ENCODE results near the gene GSTM2.
"Not testable (repeated sequence)": the region's sequence is repeated elsewhere in the genome, so short reads cannot be mapped to it uniquely, and the experiment has no call there.

Gene GSTM2

DNA sequence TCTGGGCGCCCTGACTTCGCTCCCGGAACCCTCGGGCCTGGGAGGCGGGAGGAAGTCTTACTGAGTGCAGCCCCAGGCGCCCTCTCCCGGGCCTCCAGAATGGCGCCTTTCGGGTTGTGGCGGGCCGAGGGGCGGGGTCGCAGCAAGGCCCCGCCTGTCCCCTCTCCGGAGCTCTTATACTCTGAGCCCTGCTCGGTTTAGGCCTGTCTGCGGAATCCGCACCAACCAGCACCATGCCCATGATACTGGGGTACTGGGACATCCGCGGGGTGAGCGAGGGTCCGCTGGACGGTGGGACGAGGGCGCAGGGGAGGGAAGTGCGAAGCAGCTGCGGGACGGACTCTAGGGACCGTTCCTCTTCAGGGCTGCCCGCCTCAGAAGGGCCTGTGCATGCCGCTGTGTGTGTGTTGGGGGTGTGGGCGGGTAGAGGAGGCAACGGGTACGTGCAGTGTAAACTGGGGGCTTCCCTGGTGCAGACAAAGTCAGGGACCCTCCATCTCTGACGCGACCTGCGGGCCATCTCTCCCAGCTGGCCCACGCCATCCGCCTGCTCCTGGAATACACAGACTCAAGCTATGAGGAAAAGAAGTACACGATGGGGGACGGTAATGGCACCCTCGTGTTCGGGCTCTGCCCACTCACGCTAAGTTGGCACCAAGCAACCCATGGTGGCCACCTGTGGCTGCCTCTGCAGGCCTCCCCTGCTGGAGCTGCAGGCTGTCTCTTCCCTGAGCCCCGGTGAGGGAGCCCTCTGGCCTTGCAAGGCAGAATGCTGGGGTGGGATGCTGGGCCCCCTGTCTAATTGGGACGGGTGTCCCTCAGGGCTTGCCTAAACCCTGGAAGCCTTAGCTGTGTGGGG is 20.0 kb downstream of the GSTM2 start, which contains the start of gene GSTM1:
GSTM1 (plus strand) TSS at position 177 of the 859 bp plus-strand sequence; CDS start at position 234, 57 bp downstream.
- Mint-ChIP-seq H3K4me3 (no peak within 1 kb of the TSS), H3K27ac (no peak within 1 kb of the TSS), H3K27me3 (no peaks in the 10 kb centered on the region), H3K9me3 (no peaks in the 10 kb centered on the region), H3K4me1 (ENCODE audit: low read depth in 2 of 2) (no peaks in the 10 kb centered on the region), H3K36me3 (ENCODE audit: insufficient read depth) (no peaks in the 10 kb centered on the region)
- no peak for DNase-seq
- ATAC-seq (replicated peaks), result no peak

DNA sequence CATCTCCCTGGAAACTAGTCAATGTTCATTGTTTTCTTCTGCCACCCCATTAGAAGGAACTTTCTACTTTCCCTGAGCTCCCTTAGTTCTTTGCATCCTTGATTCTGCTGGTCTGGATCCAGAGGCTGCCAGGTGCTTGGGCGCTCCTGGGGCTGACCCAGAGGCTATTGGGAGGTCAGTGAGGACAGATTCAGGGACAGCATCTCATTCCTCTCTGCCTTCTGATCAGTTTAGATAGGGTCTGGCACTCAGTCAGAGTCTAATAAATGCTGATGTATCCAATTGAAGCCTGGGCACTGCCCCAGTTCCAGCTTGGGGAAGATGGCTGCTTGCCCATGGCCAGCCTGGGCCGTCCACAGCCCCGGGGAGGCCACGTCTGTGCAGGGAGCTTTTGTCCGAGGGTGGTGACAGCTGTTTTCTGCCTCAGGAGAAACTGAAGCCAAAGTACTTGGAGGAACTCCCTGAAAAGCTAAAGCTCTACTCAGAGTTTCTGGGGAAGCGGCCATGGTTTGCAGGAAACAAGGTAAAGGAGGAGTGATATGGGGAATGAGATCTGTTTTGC is 22.1 kb downstream of the GSTM2 start:
- Mint-ChIP-seq H3K4me3 (no peak overlapping the region), H3K27me3 (no peaks in the 10 kb centered on the region), H3K27ac (no peak overlapping the region), H3K36me3 (ENCODE audit: insufficient read depth) (no peaks in the 10 kb centered on the region), H3K4me1 (ENCODE audit: low read depth in 2 of 2) (no peaks in the 10 kb centered on the region), H3K9me3 (no peaks in the 10 kb centered on the region)
- DNase-seq, result no peak
- no peak for ATAC-seq (replicated peaks)

DNA sequence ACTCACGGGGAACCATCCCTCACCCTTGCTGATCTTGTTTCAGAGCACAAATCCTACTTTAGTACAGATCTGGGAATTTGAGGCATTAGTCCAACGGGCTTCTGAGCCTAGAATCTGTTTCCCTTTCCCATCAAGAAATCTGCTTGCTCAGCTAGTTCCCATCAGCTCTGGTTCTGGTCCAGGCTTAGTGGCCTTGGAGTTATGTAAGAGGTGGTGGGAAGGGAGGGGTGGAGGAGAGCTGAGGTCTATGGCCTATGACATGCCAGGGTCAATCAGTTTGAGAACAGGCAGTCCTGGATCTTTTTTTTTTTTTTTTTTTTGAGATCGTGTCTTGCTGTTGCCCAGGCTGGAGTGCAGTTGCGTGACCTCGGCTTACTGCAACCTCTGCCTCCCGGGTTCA is 23.9 kb downstream of the GSTM2 start:
- no peaks in the 10 kb centered on the region for H3K27me3 Mint-ChIP-seq
- no peaks in the 10 kb centered on the region for H3K36me3 Mint-ChIP-seq (ENCODE audit: insufficient read depth)
- H3K27ac Mint-ChIP-seq, result no peak overlapping the region
- H3K4me1 Mint-ChIP-seq (ENCODE audit: low read depth in 2 of 2), result no peaks in the 10 kb centered on the region
- no peak for ATAC-seq (replicated peaks)
- H3K4me3 Mint-ChIP-seq, result no peak overlapping the region
- no peak for DNase-seq
- H3K9me3 Mint-ChIP-seq, result no peaks in the 10 kb centered on the region

DNA sequence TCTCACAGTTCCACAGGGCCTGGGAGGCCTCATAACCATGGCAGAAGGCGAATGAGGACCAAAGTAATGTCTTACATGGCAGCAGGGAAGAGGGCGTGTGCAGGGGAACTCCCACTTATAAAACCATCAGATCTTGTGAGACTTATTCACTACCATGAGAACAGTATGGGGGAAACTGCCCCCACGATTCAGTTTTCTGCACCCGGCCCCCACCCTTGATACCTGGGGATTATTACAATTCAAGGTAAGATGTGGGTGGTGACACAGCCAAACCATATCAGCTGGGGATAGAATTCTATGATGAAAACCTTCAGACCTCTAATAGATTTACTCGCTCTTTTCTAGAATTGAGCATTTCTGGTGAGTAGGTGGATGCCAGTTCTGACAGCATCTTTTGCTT is 26.5 kb downstream of the GSTM2 start:
- H3K4me1 Mint-ChIP-seq (ENCODE audit: low read depth in 2 of 2); DNase-seq; H3K4me3 Mint-ChIP-seq; H3K36me3 Mint-ChIP-seq (ENCODE audit: insufficient read depth); H3K27me3 Mint-ChIP-seq; H3K27ac Mint-ChIP-seq; H3K9me3 Mint-ChIP-seq; ATAC-seq (replicated peaks): not testable (repeated sequence)

DNA sequence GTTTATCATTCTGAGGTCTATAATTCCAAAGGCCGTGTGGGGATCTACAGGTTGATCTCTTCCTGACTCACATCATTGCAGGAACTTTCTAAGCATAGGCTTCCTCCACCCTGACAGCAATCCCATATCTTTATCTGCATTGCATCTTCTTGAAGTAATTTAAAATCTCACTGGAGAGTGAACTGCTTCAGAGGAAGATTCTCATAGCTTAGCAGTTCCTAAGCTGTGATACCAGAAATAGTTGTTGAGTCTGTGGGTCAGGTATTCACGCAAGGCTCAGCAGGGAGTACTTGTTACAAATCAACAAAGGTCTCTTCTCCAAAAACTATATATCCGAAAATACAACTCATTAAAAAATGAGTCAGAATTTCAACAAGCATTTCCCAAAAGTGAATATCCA is 27.3 kb downstream of the GSTM2 start:
- not testable (repeated sequence) for ATAC-seq (replicated peaks); H3K27me3 Mint-ChIP-seq; DNase-seq; H3K36me3 Mint-ChIP-seq (ENCODE audit: insufficient read depth); H3K4me3 Mint-ChIP-seq; H3K9me3 Mint-ChIP-seq; H3K4me1 Mint-ChIP-seq (ENCODE audit: low read depth in 2 of 2); H3K27ac Mint-ChIP-seq

DNA sequence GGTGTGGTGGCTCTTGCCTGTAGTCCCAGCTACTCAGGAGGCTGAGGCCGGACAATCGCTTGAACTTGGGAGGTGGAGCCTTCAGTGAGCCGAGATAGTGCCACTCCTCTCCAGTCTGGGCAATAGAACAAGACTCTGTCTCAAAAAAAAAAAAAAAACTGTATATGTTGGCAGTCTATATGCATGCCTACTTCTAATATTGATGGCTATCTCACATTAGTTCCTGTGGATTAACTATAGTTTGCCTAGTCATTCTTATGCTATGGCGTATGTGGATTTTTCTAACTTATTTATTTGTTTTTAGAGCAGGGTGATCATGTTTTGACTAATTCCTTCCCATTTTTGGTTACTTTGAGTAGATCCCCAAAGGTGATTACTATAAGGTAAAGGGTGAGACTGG is 29.2 kb downstream of the GSTM2 start:
- no peak for ATAC-seq (replicated peaks)
- DNase-seq, result no peak
- H3K4me1 Mint-ChIP-seq (ENCODE audit: low read depth in 2 of 2), result no peaks in the 10 kb centered on the region
- no peak overlapping the region for H3K4me3 Mint-ChIP-seq
- H3K36me3 Mint-ChIP-seq (ENCODE audit: insufficient read depth), result no peaks in the 10 kb centered on the region
- H3K27me3 Mint-ChIP-seq, result no peaks in the 10 kb centered on the region
- H3K9me3 Mint-ChIP-seq, result no peaks in the 10 kb centered on the region
- no peak overlapping the region for H3K27ac Mint-ChIP-seq

DNA sequence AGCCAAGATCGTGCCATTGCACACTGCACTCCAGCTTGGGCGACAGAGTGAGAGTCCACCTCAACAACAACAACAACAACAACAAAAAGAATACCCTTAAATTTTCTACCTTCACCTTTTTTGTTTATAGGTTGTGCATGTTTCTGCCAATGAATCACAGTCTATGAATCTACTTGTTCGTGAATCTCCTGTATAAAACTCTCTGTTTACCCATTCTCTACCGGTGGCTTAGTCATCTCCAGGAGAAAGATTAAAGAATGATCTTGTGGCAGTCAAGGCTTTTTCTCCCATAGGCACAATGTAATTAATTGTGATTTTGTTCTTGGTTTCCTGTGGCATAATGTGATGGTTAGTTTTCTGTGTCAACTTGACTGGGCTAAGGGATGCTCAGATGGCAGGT is 30.0 kb downstream of the GSTM2 start:
- DNase-seq; H3K27me3 Mint-ChIP-seq; H3K4me3 Mint-ChIP-seq; H3K4me1 Mint-ChIP-seq (ENCODE audit: low read depth in 2 of 2); ATAC-seq (replicated peaks); H3K27ac Mint-ChIP-seq; H3K36me3 Mint-ChIP-seq (ENCODE audit: insufficient read depth); H3K9me3 Mint-ChIP-seq: not testable (repeated sequence)

DNA sequence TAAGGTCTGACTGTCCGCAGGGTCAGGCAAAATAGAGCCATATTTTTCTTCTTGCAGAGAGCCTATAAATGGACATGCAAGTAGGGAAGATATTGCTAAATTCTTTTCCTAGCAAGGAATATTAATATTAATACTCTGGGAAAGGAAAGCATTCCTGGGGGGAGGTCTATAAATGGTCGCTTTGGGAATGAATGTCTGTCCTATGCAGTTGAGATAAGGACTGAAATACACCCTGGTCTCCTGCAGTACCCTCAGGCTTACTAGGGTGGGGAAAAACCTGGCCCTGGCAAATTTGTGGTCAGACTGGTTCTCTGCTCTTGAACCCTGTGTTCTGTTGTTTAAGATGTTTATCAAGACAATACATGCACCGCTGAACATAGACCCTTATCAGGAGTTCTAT is 35.1 kb downstream of the GSTM2 start:
- not testable (repeated sequence) for DNase-seq; H3K27ac Mint-ChIP-seq; H3K36me3 Mint-ChIP-seq (ENCODE audit: insufficient read depth); H3K4me1 Mint-ChIP-seq (ENCODE audit: low read depth in 2 of 2); H3K9me3 Mint-ChIP-seq; H3K4me3 Mint-ChIP-seq; ATAC-seq (replicated peaks)
- peaks cover 37 to 42% of the 10 kb centered on the region in 2 donors for H3K27me3 Mint-ChIP-seq

DNA sequence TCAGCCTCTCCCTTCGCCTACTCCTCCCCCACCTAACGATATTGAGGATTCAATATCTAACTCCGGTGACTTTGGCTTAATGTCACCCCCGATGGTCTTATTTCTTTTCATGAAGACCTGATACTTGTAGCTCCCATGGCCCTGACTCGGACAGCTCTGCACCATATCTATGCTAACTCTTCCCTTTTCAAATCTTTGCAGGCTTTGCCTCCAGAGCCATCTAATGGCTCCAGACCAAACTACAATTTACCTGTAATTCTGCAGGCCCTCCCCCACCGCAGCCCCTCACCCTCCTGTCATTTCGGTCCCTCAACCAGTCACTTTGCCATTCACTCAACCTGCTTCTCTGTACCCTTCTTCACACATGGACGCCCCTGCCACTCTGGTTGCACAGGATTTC is 36.3 kb downstream of the GSTM2 start:
- H3K4me3 Mint-ChIP-seq, result no peak overlapping the region
- H3K9me3 Mint-ChIP-seq, result peaks cover 3 to 8% of the 10 kb centered on the region in 2 donors
- no peak overlapping the region for H3K27ac Mint-ChIP-seq
- H3K27me3 Mint-ChIP-seq, result peaks cover 44 to 48% of the 10 kb centered on the region in 2 donors
- no peaks in the 10 kb centered on the region for H3K36me3 Mint-ChIP-seq (ENCODE audit: insufficient read depth)
- ATAC-seq (replicated peaks), result no peak
- no peaks in the 10 kb centered on the region for H3K4me1 Mint-ChIP-seq (ENCODE audit: low read depth in 2 of 2)
- no peak for DNase-seq

DNA sequence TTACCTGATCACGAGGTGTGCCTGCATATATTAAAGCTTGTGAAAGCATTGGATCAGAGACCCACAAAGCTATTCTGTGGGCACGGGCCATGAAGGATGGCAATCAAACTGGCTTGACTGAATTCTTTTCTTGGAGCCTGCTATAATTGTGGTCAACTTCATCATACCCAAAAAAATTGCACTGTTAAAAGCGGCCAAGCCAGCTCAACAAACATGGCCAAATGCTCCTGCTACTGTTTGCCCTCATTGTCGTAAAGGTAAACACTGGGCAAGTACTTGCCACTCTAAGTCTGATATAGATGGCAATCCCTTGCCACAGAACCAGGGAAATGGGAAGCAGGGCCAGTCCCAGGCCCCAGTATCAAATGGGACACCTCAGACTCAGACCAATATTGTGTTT is 37.6 kb downstream of the GSTM2 start:
- peaks cover 44 to 48% of the 10 kb centered on the region in 2 donors for H3K27me3 Mint-ChIP-seq
- H3K36me3 Mint-ChIP-seq (ENCODE audit: insufficient read depth), result no peaks in the 10 kb centered on the region
- H3K27ac Mint-ChIP-seq, result no peak overlapping the region
- no peak overlapping the region for H3K4me3 Mint-ChIP-seq
- no peak for ATAC-seq (replicated peaks)
- peaks cover 5 to 8% of the 10 kb centered on the region in 2 donors for H3K9me3 Mint-ChIP-seq
- no peaks in the 10 kb centered on the region for H3K4me1 Mint-ChIP-seq (ENCODE audit: low read depth in 2 of 2)
- DNase-seq, result no peak

DNA sequence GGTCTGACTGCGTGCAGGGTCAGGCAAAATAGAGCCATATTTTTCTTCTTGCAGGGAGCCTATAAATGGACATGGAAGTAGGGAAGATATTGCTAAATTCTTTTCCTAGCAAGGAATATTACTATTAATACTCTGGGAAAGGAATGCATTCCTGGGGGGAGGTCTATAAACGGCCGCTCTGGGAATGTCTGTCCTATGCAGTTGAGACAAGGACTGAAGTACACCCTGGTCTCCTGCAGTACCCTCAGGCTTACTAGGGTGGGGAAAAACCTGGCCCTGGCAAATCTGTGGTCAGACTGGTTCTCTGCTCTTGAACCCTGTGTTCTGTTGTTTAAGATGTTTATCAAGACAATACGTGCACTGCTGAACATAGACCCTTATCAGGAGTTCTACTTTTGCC is 41.1 kb downstream of the GSTM2 start:
- H3K4me3 Mint-ChIP-seq; H3K36me3 Mint-ChIP-seq (ENCODE audit: insufficient read depth); H3K4me1 Mint-ChIP-seq (ENCODE audit: low read depth in 2 of 2); H3K9me3 Mint-ChIP-seq; DNase-seq; H3K27ac Mint-ChIP-seq; ATAC-seq (replicated peaks): not testable (repeated sequence)
- H3K27me3 Mint-ChIP-seq, result peaks cover 43 to 49% of the 10 kb centered on the region in 2 donors

DNA sequence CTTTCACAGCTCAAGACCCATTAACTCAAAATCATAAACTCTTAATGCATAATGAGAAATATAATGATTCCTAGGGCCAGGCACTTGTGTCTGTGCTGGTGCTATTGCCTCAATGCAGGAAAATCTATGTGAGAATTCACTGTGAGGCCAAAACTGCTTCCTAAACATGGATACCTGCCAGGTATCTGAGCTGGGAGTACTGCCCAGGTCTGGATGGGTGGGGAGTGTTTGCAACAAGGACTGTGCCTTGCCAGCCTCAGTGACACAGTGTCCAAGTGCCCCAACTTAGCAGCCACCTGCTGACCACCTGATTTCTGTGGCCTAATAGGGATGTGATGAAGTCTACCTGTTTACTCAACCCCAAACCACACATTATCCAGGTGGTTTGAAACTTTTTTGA is 42.0 kb downstream of the GSTM2 start:
- H3K9me3 Mint-ChIP-seq; H3K36me3 Mint-ChIP-seq (ENCODE audit: insufficient read depth); H3K4me3 Mint-ChIP-seq; DNase-seq; H3K27ac Mint-ChIP-seq; H3K4me1 Mint-ChIP-seq (ENCODE audit: low read depth in 2 of 2); ATAC-seq (replicated peaks): not testable (repeated sequence)
- peaks cover 43 to 49% of the 10 kb centered on the region in 2 donors for H3K27me3 Mint-ChIP-seq

DNA sequence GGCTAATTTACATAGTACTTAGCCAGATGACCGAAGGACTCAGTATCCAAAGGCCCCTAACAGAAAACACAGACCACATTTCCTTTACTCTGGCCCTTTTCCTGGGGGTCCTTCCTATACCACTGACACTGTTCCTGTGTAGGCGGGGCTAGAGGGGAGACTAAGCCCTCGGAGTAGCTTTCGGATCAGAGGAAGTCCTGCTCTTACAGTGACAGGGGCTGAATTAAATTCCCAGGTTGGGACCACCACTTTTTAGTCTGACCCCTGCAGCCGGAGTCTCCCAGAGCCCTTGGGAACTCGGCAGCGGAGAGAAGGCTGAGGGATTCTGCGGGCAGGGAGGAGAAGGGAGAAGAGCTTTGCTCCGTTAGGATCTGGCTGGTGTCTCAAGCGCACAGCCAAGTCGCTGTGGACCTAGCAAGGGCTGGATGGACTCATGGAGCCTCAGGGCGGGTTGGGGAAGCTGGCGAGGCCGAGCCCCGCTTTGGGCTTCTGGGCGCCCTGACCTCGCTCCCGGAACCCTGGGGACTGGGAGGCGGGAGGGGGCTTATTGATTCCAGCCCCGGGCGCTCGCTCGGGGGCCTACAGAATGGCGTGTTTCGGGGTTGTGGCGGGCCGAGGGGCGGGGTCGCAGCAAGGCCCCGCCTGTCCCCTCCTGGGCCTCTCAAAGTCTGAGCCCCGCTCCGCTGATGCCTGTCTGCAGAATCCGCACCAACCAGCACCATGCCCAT is 43.9 kb downstream of the GSTM2 start, which contains the start of gene GSTM5:
GSTM5 (plus strand) TSS at position 659 of the 728 bp plus-strand sequence; CDS start at position 721, 62 bp downstream.
- H3K4me1 Mint-ChIP-seq (ENCODE audit: low read depth in 2 of 2); H3K27ac Mint-ChIP-seq; H3K36me3 Mint-ChIP-seq (ENCODE audit: insufficient read depth); H3K9me3 Mint-ChIP-seq; ATAC-seq (replicated peaks); H3K4me3 Mint-ChIP-seq; DNase-seq: not testable (repeated sequence)
- H3K27me3 Mint-ChIP-seq, result peaks cover 46 to 55% of the 10 kb centered on the region in 2 donors
